GM12878 (cell line): ENCODE measurements around the gene TSPAN16. TPM values are rescaled to one million over a fixed set of nuclear protein-coding genes. Genes with fewer than 3 reads are reported as not detected.

Experiments
- ATAC-seq: fragments of 200-7000 bp; cut with Tn5 transposase; 3 replicates; pipeline ENCODE4 v1.9.1; 2020; ENCODE audit warnings: mild to moderate bottlenecking, moderate library complexity
- BruUV-seq: library from RNA; stranded (reverse); fragments of 400-500 nt; replicated peaks from 2 replicates; lab custom pipeline; 2021; lab: Mats Ljungman, UMichigan
- CTCF ChIA-PET: fragments of 300-600 bp; sonication (Branson Sonifier 250); formaldehyde crosslinking; extraction: SDS; loops from one replicate; lab custom pipeline; 2021; ENCODE audit warnings: inconsistent platforms; lab: Yijun Ruan, JAX
- POLR2A ChIA-PET: fragments of 350-600 bp; formaldehyde crosslinking; extraction: SDS; loops from one replicate; lab custom pipeline; 2021; ENCODE audit warnings: inconsistent platforms; lab: Charles Lee
- RAD21 ChIA-PET: fragments of 300-600 bp; sonication (Branson Sonifier 250); formaldehyde crosslinking; loops from one replicate; lab custom pipeline; 2023; ENCODE audit warnings: antibody characterized with exemption; ENCODE audit not compliant: unreplicated experiment; lab: Charles Lee
- SMC1A ChIA-PET: fragments of 300-600 bp; sonication (Branson Sonifier 250); formaldehyde crosslinking; loops from one replicate; lab custom pipeline; 2023; ENCODE audit not compliant: unreplicated experiment, uncharacterized antibody; lab: Charles Lee
- DNase-seq: peaks from one replicate; pipeline ENCODE4 v3.0.0-alpha.2; 2011; ENCODE audit warnings: low read depth, low spot score
- FAIRE-seq: peaks from 3 replicates; lab custom pipeline; 2011; peaks lifted over from hg19 to GRCh38; lab: Jason Lieb, UNC
- H2AFZ ChIP-seq: 2 replicates; pipeline ENCODE4 v1.6.0; 2011; ENCODE audit warnings: low read depth, low read length, control low read depth; ENCODE audit not compliant: control insufficient read depth
- H3K27ac ChIP-seq: 2 replicates; pipeline ENCODE4 v1.5.1; 2011; ENCODE audit warnings: control low read depth; ENCODE audit not compliant: control insufficient read depth, insufficient read depth
- H3K27me3 ChIP-seq, 2 experiments: replicated peaks in 1 of 2; 2 replicates each; pipeline versions ENCODE4 v1.6.0 to v1.6.1; 2011; ENCODE audit warnings: low read length in 1 of 2; ENCODE audit not compliant: control insufficient read depth in 2 of 2, insufficient read depth in 2 of 2
- H3K36me3 ChIP-seq, 2 experiments: 2 replicates each; pipeline ENCODE4 v1.5.1; 2011; ENCODE audit warnings: low read length in 1 of 2; ENCODE audit not compliant: control insufficient read depth in 2 of 2, insufficient read depth in 2 of 2
- H3K4me1 ChIP-seq: 2 replicates; pipeline ENCODE4 v1.6.1; 2011; ENCODE audit warnings: mild to moderate bottlenecking, low read length, moderate library complexity, mixed read lengths; ENCODE audit not compliant: control insufficient read depth, insufficient read depth
- H3K4me2 ChIP-seq: 2 replicates; pipeline ENCODE4 v1.6.0; 2011; ENCODE audit warnings: control low read depth; ENCODE audit not compliant: control insufficient read depth, insufficient read depth
- H3K4me3 ChIP-seq: fragments of 200-600 bp; sonication (generic); 2 replicates; pipeline ENCODE4 v1.5.1; 2016
- H3K79me2 ChIP-seq: 2 replicates; pipeline ENCODE4 v1.6.0; 2011; ENCODE audit warnings: low read length; ENCODE audit not compliant: control insufficient read depth, insufficient read depth
- H3K9ac ChIP-seq: 2 replicates; pipeline ENCODE4 v1.8.0; 2011; ENCODE audit warnings: low read length, control low read depth, mixed read lengths; ENCODE audit not compliant: control insufficient read depth, insufficient read depth
- H3K9me3 ChIP-seq: replicated peaks from 3 replicates; pipeline ENCODE4 v1.5.1; 2011; ENCODE audit warnings: mild to moderate bottlenecking, low read length; ENCODE audit not compliant: control insufficient read depth, insufficient read depth
- H4K20me1 ChIP-seq: 2 replicates; pipeline ENCODE4 v1.6.0; 2011; ENCODE audit not compliant: control insufficient read depth, insufficient read depth
- IKZF2 ChIP-seq, 2 experiments: fragments of 450-650 bp; IDR thresholded peaks; 2 replicates each; pipeline ENCODE4 v1.6.1; 2017; ENCODE audit warnings: mild to moderate bottlenecking in 2 of 2, moderate library complexity in 2 of 2
- PAX5 ChIP-seq: IDR thresholded peaks from 2 replicates; pipeline ENCODE4 v1.6.1; 2011; ENCODE audit warnings: low read depth, low read length, borderline replicate concordance
- RELA ChIP-seq: fragments of 450-650 bp; IDR thresholded peaks from 2 replicates; pipeline ENCODE4 v1.8.0; 2014; ENCODE audit warnings: borderline replicate concordance; ENCODE audit not compliant: partially characterized antibody
- WGBS: methylation state at CpG from one replicate; pipeline ENCODE4 v1.1.6; 2016; ENCODE audit warnings: low lambda C conversion rate; ENCODE audit not compliant: insufficient replicate concordance, insufficient coverage; ENCODE audit errors: missing lambda C conversion rate; 5-methylcytosine and 5-hydroxymethylcytosine counted together
- in situ Hi-C: fragments of 300-500 bp; cut with MboI; formaldehyde crosslinking; loops from 9 replicates; pipeline ENCODE4 v1.14.3; 2018; ENCODE audit warnings: mixed read lengths
- intact Hi-C: fragments of 100-400 bp; cut with micrococcal nuclease; formaldehyde crosslinking; loops from one replicate; pipeline ENCODE4 v1.14.2; 2022; ENCODE audit not compliant: unreplicated experiment
- polyA plus RNA-seq, 11 experiments: library from polyadenylated mRNA; depleted of rRNA in 4 of 11; unstranded in 6 of 11; stranded (reverse) in 5 of 11; fragments of >200 nt; fragmentation: Nextera tagmentation in 4 of 11; fragmentation: Illumina TruSeq in 1 of 11; extraction: Ambion mirVana in 4 of 11; extraction: Trizol in 1 of 11; gene quantifications; 1 replicate in 1 of 11; 2 replicates in 10 of 11; pipeline versions ENCODE4 v1.2.1 to v1.2.3, GENCODE V29; 2011 to 2016; ENCODE audit warnings: inconsistent platforms in 2 of 11, missing spikeins in 2 of 11, low read depth in 1 of 11
- total RNA-seq, 4 experiments: library from RNA; depleted of rRNA in 3 of 4; stranded (reverse); fragments of >200 nt in 3 of 4; fragmentation: Illumina TruSeq in 1 of 4; extraction: Trizol in 1 of 4; gene quantifications; 2 replicates each; pipeline versions ENCODE4 v1.2.1 to v1.2.3, GENCODE V29; 2013 to 2021
- TF ChIP-seq, protein P1 (sequence below): fragments of 450-650 bp; IDR thresholded peaks from 2 replicates; pipeline ENCODE4 v1.6.1; 2017; ENCODE audit warnings: mild to moderate bottlenecking, moderate library complexity
- TF ChIP-seq, protein P2 (sequence below): fragments of 150-350 bp; IDR thresholded peaks from 2 replicates; pipeline ENCODE4 v1.6.1; 2016; ENCODE audit warnings: low read depth, low read length
- TF ChIP-seq, protein P3 (sequence below): IDR thresholded peaks from 2 replicates; pipeline ENCODE4 v1.6.1; 2012; ENCODE audit warnings: improper control_type of control experiment, low read depth, low read length; ENCODE audit not compliant: insufficient replicate concordance

Gene TSPAN16
- total and polyA plus RNA-seq, 10 of the 15 experiments (the other 5 are each of a cell fraction or from before 2014, with no cell fraction given): not detected

DNA sequence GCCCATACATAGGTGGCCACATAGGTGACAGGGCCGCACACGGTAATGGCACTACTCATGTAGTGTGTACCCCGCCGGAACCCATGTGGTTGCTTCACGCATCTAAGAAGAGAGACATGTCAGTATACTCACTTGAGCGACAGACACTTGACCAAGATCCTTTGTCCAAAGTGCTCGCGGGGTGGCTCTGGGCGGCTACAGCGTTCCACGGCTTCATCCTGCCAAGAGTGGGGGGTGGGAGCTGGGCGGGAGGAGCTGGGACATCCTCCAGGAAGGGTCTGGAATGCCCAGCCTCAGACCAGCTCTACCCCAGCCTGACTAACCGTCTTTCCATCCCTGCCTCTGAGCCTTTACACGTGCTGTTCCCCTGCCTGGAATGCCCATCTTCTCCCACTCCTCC is 48.0 kb upstream of the TSPAN16 start:
- Histone ChIP-seq H3K4me3 (no peak overlapping the region), H3K4me1 (no peaks in the 10 kb centered on the region), H2AFZ (no peak overlapping the region), H3K9ac (no peak overlapping the region), H3K27ac (no peak overlapping the region), H3K9me3 (no peaks in the 10 kb centered on the region), H4K20me1 (no peaks in the 10 kb centered on the region), H3K4me2 (no peak overlapping the region), H3K79me2 (no peaks in the 10 kb centered on the region), H3K36me3 (peaks cover 0 to 2% of the 10 kb centered on the region in 2 experiments; a peak in 2 of 4 replicates), H3K27me3 (no peaks in the 10 kb centered on the region)
- TF ChIP-seq, protein P1, sequence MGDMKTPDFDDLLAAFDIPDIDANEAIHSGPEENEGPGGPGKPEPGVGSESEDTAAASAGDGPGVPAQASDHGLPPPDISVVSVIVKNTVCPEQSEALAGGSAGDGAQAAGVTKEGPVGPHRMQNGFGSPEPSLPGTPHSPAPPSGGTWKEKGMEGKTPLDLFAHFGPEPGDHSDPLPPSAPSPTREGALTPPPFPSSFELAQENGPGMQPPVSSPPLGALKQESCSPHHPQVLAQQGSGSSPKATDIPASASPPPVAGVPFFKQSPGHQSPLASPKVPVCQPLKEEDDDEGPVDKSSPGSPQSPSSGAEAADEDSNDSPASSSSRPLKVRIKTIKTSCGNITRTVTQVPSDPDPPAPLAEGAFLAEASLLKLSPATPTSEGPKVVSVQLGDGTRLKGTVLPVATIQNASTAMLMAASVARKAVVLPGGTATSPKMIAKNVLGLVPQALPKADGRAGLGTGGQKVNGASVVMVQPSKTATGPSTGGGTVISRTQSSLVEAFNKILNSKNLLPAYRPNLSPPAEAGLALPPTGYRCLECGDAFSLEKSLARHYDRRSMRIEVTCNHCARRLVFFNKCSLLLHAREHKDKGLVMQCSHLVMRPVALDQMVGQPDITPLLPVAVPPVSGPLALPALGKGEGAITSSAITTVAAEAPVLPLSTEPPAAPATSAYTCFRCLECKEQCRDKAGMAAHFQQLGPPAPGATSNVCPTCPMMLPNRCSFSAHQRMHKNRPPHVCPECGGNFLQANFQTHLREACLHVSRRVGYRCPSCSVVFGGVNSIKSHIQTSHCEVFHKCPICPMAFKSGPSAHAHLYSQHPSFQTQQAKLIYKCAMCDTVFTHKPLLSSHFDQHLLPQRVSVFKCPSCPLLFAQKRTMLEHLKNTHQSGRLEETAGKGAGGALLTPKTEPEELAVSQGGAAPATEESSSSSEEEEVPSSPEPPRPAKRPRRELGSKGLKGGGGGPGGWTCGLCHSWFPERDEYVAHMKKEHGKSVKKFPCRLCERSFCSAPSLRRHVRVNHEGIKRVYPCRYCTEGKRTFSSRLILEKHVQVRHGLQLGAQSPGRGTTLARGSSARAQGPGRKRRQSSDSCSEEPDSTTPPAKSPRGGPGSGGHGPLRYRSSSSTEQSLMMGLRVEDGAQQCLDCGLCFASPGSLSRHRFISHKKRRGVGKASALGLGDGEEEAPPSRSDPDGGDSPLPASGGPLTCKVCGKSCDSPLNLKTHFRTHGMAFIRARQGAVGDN: no peak
- TF ChIP-seq, protein P2, sequence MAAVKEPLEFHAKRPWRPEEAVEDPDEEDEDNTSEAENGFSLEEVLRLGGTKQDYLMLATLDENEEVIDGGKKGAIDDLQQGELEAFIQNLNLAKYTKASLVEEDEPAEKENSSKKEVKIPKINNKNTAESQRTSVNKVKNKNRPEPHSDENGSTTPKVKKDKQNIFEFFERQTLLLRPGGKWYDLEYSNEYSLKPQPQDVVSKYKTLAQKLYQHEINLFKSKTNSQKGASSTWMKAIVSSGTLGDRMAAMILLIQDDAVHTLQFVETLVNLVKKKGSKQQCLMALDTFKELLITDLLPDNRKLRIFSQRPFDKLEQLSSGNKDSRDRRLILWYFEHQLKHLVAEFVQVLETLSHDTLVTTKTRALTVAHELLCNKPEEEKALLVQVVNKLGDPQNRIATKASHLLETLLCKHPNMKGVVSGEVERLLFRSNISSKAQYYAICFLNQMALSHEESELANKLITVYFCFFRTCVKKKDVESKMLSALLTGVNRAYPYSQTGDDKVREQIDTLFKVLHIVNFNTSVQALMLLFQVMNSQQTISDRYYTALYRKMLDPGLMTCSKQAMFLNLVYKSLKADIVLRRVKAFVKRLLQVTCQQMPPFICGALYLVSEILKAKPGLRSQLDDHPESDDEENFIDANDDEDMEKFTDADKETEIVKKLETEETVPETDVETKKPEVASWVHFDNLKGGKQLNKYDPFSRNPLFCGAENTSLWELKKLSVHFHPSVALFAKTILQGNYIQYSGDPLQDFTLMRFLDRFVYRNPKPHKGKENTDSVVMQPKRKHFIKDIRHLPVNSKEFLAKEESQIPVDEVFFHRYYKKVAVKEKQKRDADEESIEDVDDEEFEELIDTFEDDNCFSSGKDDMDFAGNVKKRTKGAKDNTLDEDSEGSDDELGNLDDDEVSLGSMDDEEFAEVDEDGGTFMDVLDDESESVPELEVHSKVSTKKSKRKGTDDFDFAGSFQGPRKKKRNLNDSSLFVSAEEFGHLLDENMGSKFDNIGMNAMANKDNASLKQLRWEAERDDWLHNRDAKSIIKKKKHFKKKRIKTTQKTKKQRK: no peak
- no peak for TF ChIP-seq IKZF2 (IDR thresholded peaks at IDR 0.05)
- TF ChIP-seq PAX5: no peak
- TF ChIP-seq RELA: no peak
- TF ChIP-seq, protein P3, sequence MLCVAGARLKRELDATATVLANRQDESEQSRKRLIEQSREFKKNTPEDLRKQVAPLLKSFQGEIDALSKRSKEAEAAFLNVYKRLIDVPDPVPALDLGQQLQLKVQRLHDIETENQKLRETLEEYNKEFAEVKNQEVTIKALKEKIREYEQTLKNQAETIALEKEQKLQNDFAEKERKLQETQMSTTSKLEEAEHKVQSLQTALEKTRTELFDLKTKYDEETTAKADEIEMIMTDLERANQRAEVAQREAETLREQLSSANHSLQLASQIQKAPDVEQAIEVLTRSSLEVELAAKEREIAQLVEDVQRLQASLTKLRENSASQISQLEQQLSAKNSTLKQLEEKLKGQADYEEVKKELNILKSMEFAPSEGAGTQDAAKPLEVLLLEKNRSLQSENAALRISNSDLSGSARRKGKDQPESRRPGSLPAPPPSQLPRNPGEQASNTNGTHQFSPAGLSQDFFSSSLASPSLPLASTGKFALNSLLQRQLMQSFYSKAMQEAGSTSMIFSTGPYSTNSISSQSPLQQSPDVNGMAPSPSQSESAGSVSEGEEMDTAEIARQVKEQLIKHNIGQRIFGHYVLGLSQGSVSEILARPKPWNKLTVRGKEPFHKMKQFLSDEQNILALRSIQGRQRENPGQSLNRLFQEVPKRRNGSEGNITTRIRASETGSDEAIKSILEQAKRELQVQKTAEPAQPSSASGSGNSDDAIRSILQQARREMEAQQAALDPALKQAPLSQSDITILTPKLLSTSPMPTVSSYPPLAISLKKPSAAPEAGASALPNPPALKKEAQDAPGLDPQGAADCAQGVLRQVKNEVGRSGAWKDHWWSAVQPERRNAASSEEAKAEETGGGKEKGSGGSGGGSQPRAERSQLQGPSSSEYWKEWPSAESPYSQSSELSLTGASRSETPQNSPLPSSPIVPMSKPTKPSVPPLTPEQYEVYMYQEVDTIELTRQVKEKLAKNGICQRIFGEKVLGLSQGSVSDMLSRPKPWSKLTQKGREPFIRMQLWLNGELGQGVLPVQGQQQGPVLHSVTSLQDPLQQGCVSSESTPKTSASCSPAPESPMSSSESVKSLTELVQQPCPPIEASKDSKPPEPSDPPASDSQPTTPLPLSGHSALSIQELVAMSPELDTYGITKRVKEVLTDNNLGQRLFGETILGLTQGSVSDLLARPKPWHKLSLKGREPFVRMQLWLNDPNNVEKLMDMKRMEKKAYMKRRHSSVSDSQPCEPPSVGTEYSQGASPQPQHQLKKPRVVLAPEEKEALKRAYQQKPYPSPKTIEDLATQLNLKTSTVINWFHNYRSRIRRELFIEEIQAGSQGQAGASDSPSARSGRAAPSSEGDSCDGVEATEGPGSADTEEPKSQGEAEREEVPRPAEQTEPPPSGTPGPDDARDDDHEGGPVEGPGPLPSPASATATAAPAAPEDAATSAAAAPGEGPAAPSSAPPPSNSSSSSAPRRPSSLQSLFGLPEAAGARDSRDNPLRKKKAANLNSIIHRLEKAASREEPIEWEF: no peak
- BruUV-seq: no TSS peak
- in situ Hi-C loops (no loop called here), intact Hi-C loops (no loop called here)
- ChIA-PET RAD21 (no interaction called here), CTCF (no interaction called here), POLR2A (no interaction called here), SMC1A (no interaction called here)
- WGBS: 89% methylated on average over 14 of the region's 14 CpGs
- FAIRE-seq (no peak), DNase-seq (no peak), ATAC-seq (no peak)
